Measurements from ENCODE around the gene SMPD3. TPM values are rescaled to one million over a fixed set of nuclear protein-coding genes. Genes with fewer than 3 reads are reported as not detected.

SMPD3 gene
- total RNA-seq, 1 experiment from 2014 or later: 0.70 TPM

DNA sequence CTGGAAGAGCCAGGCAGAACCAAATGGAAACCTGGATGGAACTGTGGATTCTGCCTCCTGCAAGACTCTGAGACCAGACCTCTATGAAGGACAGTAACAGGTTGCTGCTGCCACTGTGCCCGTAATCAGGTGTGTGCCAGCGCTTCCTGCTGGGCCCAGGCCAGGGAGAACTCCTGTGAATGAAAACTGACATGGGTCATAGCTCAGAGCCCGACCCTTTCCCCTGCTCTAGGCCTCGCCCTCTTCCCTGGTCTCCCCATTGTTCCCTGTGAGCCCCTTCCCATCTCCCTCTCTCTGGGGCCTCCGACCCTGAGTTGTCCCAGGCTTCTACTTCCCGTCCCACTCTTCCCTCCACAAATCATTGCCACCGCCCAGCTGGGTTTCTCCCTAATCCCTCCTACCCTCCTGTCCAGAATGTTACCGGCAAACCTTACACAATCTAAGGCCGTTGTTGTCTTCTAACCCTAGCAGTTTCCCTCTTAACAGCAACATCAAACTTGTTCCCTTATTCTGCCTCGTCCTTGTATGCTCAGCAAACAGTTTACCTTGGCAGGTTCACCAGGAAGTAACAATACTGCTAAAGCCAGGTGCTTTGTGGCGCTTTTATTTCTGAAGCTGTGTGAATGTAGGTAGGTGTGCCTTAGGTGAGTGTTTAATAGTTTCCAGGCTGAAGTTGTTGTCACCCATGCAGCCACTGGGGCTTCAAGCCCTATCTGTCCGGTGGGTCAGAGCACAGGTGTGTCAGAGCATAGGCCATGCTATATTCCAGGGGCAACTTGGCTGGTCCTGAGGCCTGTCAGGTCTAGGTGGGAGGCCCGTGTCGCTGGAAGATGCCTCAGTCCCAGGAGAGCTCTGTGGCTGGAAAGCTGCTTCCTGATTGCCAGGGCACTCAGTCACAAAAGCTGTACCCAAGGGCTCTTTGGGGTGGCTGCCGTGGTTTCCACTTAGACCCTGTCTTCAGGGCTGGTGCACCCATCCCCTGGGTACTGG, 32.0 kb downstream of the SMPD3 start:
- Mint-ChIP-seq H3K9me3 (no peaks in the 10 kb centered on the region), H3K4me3 (no peak overlapping the region; a peak in 1 of 5 replicates), H3K27ac (peak overlapping the region in 2 of 3 experiments; percentile 24 to 74; a peak in 3 of 7 replicates), H3K4me1 (peaks cover 5 to 6% of the 10 kb centered on the region in 2 experiments), H3K36me3 (ENCODE audit: insufficient read depth in 1 of 3, low read depth in 3 of 3) (no peaks in the 10 kb centered on the region), H3K27me3 (ENCODE audit: low read depth) (peaks cover 7% of the 10 kb centered on the region)
- no CpG with 5 or more reads among the region's 15 CpGs for WGBS (ENCODE audit: extremely low coverage, insufficient read length, low lambda C conversion rate)
- Histone ChIP-seq H2AK5ac (ENCODE audit: insufficient read length, low read length) (no peak overlapping the region), H3K79me2 (ENCODE audit: insufficient read depth, low read length) (no peaks in the 10 kb centered on the region), H3K79me1 (ENCODE audit: insufficient read depth, low read depth, low read length, poor library complexity, severe bottlenecking) (no peaks in the 10 kb centered on the region), H3K27me3 (ENCODE audit: insufficient read depth, low read length) (no peaks in the 10 kb centered on the region), H4K20me1 (ENCODE audit: control insufficient read depth, insufficient read depth, insufficient read length) (no peaks in the 10 kb centered on the region), H3T11ph (ENCODE audit: low read length) (no peak overlapping the region), H2AFZ (ENCODE audit: low read length) (no peak overlapping the region), H3K18ac (ENCODE audit: insufficient read length, low read depth, low read length) (no peak overlapping the region), H4K5ac (ENCODE audit: insufficient read length, low read depth, low read length) (no peak overlapping the region), H3K27ac (ENCODE audit: insufficient read length, low read depth, low read length) (no peak overlapping the region), H3K4me2 (ENCODE audit: insufficient read depth, insufficient read length, low read length) (no peak overlapping the region), H3K9ac (ENCODE audit: extremely low read depth, insufficient read length, low read length) (no peak overlapping the region), H3K23me2 (ENCODE audit: insufficient read length, low read depth, low read length, poor library complexity, severe bottlenecking) (no peaks in the 10 kb centered on the region), H2BK15ac (ENCODE audit: low read depth, low read length) (no peak overlapping the region), H2BK120ac (ENCODE audit: low read depth, low read length, poor library complexity, severe bottlenecking) (no peak overlapping the region), H3K4ac (ENCODE audit: low read depth, low read length) (no peak overlapping the region), H3K4me1 (ENCODE audit: insufficient read depth, low read length) (no peaks in the 10 kb centered on the region), H2BK20ac (ENCODE audit: low read depth, low read length, poor library complexity, severe bottlenecking) (no peak overlapping the region), H2BK5ac (ENCODE audit: insufficient read length, low read length) (no peak overlapping the region), H2BK12ac (ENCODE audit: insufficient read length, low read depth, low read length) (no peak overlapping the region), H3K14ac (ENCODE audit: insufficient read depth, low read length) (no peak overlapping the region), H4K91ac (ENCODE audit: insufficient read length, low read depth, low read length) (no peak overlapping the region), H4K8ac (replicated peaks; ENCODE audit: insufficient read length, low read depth, low read length) (no peak overlapping the region), H3K23ac (ENCODE audit: insufficient read length, low read depth, low read length) (no peak overlapping the region), H3K56ac (ENCODE audit: insufficient read length, low read depth, low read length) (no peak overlapping the region), H3K9me3 (ENCODE audit: control insufficient read depth, low read depth, low read length) (no peaks in the 10 kb centered on the region)
- TF ChIP-seq, protein P1, sequence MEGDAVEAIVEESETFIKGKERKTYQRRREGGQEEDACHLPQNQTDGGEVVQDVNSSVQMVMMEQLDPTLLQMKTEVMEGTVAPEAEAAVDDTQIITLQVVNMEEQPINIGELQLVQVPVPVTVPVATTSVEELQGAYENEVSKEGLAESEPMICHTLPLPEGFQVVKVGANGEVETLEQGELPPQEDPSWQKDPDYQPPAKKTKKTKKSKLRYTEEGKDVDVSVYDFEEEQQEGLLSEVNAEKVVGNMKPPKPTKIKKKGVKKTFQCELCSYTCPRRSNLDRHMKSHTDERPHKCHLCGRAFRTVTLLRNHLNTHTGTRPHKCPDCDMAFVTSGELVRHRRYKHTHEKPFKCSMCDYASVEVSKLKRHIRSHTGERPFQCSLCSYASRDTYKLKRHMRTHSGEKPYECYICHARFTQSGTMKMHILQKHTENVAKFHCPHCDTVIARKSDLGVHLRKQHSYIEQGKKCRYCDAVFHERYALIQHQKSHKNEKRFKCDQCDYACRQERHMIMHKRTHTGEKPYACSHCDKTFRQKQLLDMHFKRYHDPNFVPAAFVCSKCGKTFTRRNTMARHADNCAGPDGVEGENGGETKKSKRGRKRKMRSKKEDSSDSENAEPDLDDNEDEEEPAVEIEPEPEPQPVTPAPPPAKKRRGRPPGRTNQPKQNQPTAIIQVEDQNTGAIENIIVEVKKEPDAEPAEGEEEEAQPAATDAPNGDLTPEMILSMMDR (conservative IDR thresholded peaks at IDR 0.05): no peak
- DNase-seq: no peak
